Transverse colon (tissue), 4 donors: Measurements from ENCODE around the gene RASGRP1.

ENCODE experiments used
- EP300 ChIP-seq: sonication (generic); formaldehyde crosslinking; IDR thresholded peaks from one replicate; pipeline ENCODE4 v1.6.1; 2017; ENCODE audit warnings: antibody characterized with exemption, low read depth
- POLR2A ChIP-seq: fragments of 450-650 bp; IDR thresholded peaks from one replicate; pipeline ENCODE4 v1.6.1; 2016; ENCODE audit warnings: antibody characterized with exemption, mild to moderate bottlenecking, moderate library complexity
- POLR2AphosphoS5 ChIP-seq, 3 donors: sonication (generic); formaldehyde crosslinking; IDR thresholded peaks; one replicate each; pipeline ENCODE4 v1.6.1; 2016; ENCODE audit warnings: antibody characterized with exemption in 3 of 3
- TF ChIP-seq, protein P1 (sequence below), 5 experiments: fragments of 200-600 bp in 3 of 5; fragments of 450-650 bp in 2 of 5; sonication (generic) in 3 of 5; IDR thresholded peaks; 1 replicate in 2 of 5; 2 replicates in 3 of 5; pipeline ENCODE4 v1.5.1; 2016 to 2017; ENCODE audit warnings: antibody characterized with exemption in 5 of 5, inconsistent platforms in 3 of 5, mild to moderate bottlenecking in 2 of 5, moderate library complexity in 1 of 5

DNA sequence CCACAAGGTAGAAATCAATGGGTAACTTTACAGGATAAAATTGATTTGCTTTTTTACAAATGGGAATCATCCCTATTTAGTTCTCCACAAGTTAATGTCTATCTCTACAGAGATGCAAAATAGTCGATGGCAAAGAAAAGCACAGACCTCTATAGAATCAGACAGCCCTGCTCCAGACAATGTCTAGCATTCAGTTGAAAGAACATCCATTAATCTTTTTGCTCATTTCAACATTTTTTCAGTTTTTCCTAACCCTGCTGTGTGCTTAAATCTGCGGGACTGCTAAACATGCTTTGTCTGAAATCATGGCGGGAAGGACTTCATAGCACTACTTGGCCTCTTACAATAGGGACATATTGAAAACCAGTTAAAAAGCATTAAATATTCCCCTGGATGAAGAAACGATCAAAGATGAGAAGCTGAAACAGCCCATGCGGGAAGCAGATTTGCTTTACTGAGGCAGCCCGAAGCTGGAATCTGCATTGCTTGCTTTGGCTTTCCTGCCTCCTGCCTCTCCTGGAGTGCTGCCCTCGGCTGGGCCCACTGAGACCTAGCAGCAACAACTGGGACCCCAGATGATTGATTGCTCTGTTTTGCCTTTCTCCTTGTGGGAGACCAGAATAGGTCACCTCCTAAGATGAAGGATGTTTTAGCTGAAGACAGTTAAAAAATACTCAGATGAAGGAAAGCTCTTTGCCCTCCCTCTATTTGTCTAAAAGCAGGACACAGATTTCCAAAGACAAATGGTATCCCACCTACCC is 38.5 kb upstream of the RASGRP1 start:
- TF ChIP-seq, protein P1, sequence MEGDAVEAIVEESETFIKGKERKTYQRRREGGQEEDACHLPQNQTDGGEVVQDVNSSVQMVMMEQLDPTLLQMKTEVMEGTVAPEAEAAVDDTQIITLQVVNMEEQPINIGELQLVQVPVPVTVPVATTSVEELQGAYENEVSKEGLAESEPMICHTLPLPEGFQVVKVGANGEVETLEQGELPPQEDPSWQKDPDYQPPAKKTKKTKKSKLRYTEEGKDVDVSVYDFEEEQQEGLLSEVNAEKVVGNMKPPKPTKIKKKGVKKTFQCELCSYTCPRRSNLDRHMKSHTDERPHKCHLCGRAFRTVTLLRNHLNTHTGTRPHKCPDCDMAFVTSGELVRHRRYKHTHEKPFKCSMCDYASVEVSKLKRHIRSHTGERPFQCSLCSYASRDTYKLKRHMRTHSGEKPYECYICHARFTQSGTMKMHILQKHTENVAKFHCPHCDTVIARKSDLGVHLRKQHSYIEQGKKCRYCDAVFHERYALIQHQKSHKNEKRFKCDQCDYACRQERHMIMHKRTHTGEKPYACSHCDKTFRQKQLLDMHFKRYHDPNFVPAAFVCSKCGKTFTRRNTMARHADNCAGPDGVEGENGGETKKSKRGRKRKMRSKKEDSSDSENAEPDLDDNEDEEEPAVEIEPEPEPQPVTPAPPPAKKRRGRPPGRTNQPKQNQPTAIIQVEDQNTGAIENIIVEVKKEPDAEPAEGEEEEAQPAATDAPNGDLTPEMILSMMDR (IDR thresholded peaks at IDR 0.05), result no peak
- no peak for TF ChIP-seq POLR2A
- TF ChIP-seq POLR2AphosphoS5 (IDR thresholded peaks at IDR 0.05), result no peak
- TF ChIP-seq EP300, result no peak
